ENCODE data around the gene SP4.

GRCh38 chr7:21383227-21384220 lies 44.4 kb upstream of the SP4 start:
- TF ChIP-seq CTCF (IDR thresholded peaks at IDR 0.05; ENCODE audit: insufficient read depth, low read length, poor library complexity, severe bottlenecking) (no peak), EZH2phosphoT487 (conservative IDR thresholded peaks at IDR 0.05; ENCODE audit: low read length) (no peak)
